ENCODE data around the gene ZNF554. TPM values are rescaled to one million over a fixed set of nuclear protein-coding genes. Genes with fewer than 3 reads are reported as not detected.

ZNF554 gene
- total and polyA plus RNA-seq, 2 donors (not counting 3 experiments of a cell fraction or from before 2014, with no cell fraction given): 1.2 to 1.6 TPM

GRCh38 chr19:2866495-2867024 lies 46.9 kb downstream of the ZNF554 start:
- dilution Hi-C loops (cut with MboI; ENCODE audit: extremely low pct_ligation_motif_present, low sequenced_read_pairs) (no loop called here), intact Hi-C loops (cut with micrococcal nuclease) (no loop called here)
- Histone ChIP-seq H3K9me3 (replicated peaks; ENCODE audit: control insufficient read depth, insufficient read depth, low read length) (no peaks in the 10 kb centered on the region), H3K79me2 (ENCODE audit: control insufficient read depth, insufficient read depth, low read length) (no peaks in the 10 kb centered on the region), H3K4me2 (ENCODE audit: insufficient read depth, low read length) (no peak overlapping the region), H3K36me3 (ENCODE audit: control insufficient read depth in 2 of 2, extremely low read depth in 1 of 2, insufficient read depth in 2 of 2, low read length in 2 of 2) (no peaks in the 10 kb centered on the region), H4K20me1 (replicated peaks; ENCODE audit: control insufficient read depth, extremely low read depth, insufficient read depth, low read length) (no peaks in the 10 kb centered on the region), H2AFZ (ENCODE audit: low read depth, low read length) (no peak overlapping the region), H3K4me3 (replicated peaks in 1 of 3; ENCODE audit: insufficient read depth in 1 of 3, low read depth in 1 of 3, low read length in 3 of 3) (no peak overlapping the region), H3K9me1 (replicated peaks; ENCODE audit: control insufficient read depth, extremely low read depth, insufficient read depth, low read length) (no peaks in the 10 kb centered on the region), H3K9ac (replicated peaks; ENCODE audit: extremely low read depth, insufficient read depth, low read length) (no peak overlapping the region), H3K4me1 (ENCODE audit: control insufficient read depth, extremely low read depth, insufficient read depth, low read length) (no peaks in the 10 kb centered on the region), H3K27me3 (ENCODE audit: control insufficient read depth in 2 of 2, insufficient read depth in 2 of 2, low read length in 2 of 2) (no peaks in the 10 kb centered on the region), H3K27ac (ENCODE audit: insufficient read depth, low read depth, low read length) (no peak overlapping the region)
- ChIA-PET POLR2A (no interaction called here), CTCF (interaction anchor here (1.0 to 1.1 kb wide), 2 partner anchors 17 to 21 kb away, joined by 3 read pairs; no protein-coding TSS in a partner anchor)
- TF ChIP-seq, protein P1, sequence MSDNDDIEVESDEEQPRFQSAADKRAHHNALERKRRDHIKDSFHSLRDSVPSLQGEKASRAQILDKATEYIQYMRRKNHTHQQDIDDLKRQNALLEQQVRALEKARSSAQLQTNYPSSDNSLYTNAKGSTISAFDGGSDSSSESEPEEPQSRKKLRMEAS (IDR thresholded peaks at IDR 0.05; ENCODE audit: insufficient read depth, insufficient read length): no peak
- DNase-seq (ENCODE audit: low read depth, low spot score) (no peak), FAIRE-seq (no peak)
- no TSS peak for BruUV-seq (replicated peaks)

DNA sequence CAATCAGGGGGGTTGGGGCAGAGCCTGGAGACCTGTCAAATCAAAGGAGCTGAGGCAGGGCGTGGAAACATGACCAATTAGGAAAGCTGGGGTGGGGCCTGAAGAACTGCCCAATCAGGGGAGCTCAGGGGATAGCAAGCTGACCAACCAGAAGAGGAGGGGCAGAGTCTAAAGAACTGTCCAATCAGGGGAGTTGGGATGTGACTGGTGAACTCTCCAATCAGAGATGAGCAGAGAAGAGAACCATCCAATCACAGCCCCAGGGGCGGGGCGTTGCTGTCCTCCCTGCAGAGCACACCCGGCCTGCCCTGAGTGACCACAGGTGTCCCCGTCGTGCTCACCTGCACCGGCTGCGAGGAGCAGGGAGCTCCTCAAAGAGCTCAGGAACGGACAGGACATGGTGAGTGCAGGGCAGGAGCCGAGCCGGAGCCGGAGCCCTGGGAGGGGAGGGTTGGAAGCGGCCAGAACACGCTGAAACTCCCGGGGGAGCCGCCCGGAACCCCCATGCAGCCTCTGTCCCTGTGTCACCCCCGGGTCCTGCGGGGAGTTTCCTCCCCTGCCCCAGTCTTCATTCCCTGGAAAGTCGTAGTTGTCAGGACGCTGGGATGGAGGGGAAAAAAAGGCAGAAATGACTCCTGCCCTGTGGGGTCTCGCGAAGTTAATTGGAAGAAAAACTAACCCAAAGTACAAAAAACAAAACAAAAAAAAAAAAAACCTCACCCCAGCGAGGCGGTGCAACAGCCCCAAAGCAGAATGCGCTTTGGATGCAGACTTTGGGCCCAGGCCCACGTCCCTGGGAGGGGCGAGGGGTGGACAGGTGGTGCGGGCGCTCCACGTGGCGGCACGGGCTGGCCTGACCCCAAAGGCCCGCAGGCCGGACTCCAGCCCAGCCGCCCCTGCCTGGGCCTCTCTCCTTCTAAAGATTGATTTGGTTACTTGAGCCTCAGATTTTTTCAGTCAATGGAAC lies 47.6 kb downstream of the ZNF554 start, which contains the start of gene ZNF556:
ZNF556 (plus strand) TSS at position 311 of the 967 bp plus-strand sequence; CDS start at position 398, 87 bp downstream.
- intact Hi-C loops (cut with micrococcal nuclease) (no loop called here), dilution Hi-C loops (cut with MboI; ENCODE audit: extremely low pct_ligation_motif_present, low sequenced_read_pairs) (no loop called here)
- no peaks in the 10 kb centered on the region for H3K9me3 ChIP-seq (replicated peaks; ENCODE audit: control insufficient read depth, insufficient read depth, low read length)
- FAIRE-seq: no peak
- no peak within 1 kb of the TSS for H2AFZ ChIP-seq (ENCODE audit: low read depth, low read length)
- H3K27ac ChIP-seq (ENCODE audit: insufficient read depth, low read depth, low read length): no peak within 1 kb of the TSS
- ChIA-PET CTCF (interaction anchor here (1.0 to 1.1 kb wide), 2 partner anchors 16 to 20 kb away, joined by 3 read pairs; no protein-coding TSS in a partner anchor), POLR2A (no interaction called here)
- no peaks in the 10 kb centered on the region for H3K79me2 ChIP-seq (ENCODE audit: control insufficient read depth, insufficient read depth, low read length)
- no peak for DNase-seq (ENCODE audit: low read depth, low spot score)
- H3K36me3 ChIP-seq (ENCODE audit: control insufficient read depth in 2 of 2, extremely low read depth in 1 of 2, insufficient read depth in 2 of 2, low read length in 2 of 2): no peaks in the 10 kb centered on the region
- no peak within 1 kb of the TSS for H3K9ac ChIP-seq (replicated peaks; ENCODE audit: extremely low read depth, insufficient read depth, low read length)
- TF ChIP-seq POLR2A (IDR thresholded peaks at IDR 0.05; ENCODE audit: low read depth, low read length) (no peak), EZH2 (IDR thresholded peaks at IDR 0.05; ENCODE audit: borderline replicate concordance, low read depth, low read length, severe bottlenecking) (no peak), POLR2AphosphoS5 (IDR thresholded peaks at IDR 0.05; ENCODE audit: insufficient read depth, low read depth, low read length) (no peak), GATA2 (IDR thresholded peaks at IDR 0.05; ENCODE audit: insufficient read depth, insufficient read length, low read depth, low read length) (no peak), JUN (IDR thresholded peaks at IDR 0.05; ENCODE audit: borderline replicate concordance, insufficient read depth, insufficient read length, low read depth) (no peak), MYC (IDR thresholded peaks at IDR 0.05; ENCODE audit: low read depth, low read length) (no peak), FOS (IDR thresholded peaks at IDR 0.05; ENCODE audit: borderline replicate concordance, insufficient read depth, low read length) (no peak)
- TF ChIP-seq, protein P1 (IDR thresholded peaks at IDR 0.05; ENCODE audit: insufficient read depth, insufficient read length): no peak
- TF ChIP-seq, protein P2, sequence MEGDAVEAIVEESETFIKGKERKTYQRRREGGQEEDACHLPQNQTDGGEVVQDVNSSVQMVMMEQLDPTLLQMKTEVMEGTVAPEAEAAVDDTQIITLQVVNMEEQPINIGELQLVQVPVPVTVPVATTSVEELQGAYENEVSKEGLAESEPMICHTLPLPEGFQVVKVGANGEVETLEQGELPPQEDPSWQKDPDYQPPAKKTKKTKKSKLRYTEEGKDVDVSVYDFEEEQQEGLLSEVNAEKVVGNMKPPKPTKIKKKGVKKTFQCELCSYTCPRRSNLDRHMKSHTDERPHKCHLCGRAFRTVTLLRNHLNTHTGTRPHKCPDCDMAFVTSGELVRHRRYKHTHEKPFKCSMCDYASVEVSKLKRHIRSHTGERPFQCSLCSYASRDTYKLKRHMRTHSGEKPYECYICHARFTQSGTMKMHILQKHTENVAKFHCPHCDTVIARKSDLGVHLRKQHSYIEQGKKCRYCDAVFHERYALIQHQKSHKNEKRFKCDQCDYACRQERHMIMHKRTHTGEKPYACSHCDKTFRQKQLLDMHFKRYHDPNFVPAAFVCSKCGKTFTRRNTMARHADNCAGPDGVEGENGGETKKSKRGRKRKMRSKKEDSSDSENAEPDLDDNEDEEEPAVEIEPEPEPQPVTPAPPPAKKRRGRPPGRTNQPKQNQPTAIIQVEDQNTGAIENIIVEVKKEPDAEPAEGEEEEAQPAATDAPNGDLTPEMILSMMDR (IDR thresholded peaks at IDR 0.05; ENCODE audit: extremely low read depth in 1 of 2, insufficient read depth in 1 of 2, low read depth in 1 of 2, low read length in 2 of 2): no peak
- no peaks in the 10 kb centered on the region for H3K4me1 ChIP-seq (ENCODE audit: control insufficient read depth, extremely low read depth, insufficient read depth, low read length)
- H3K27me3 ChIP-seq (ENCODE audit: control insufficient read depth in 2 of 2, insufficient read depth in 2 of 2, low read length in 2 of 2): no peaks in the 10 kb centered on the region
- no peaks in the 10 kb centered on the region for H3K9me1 ChIP-seq (replicated peaks; ENCODE audit: control insufficient read depth, extremely low read depth, insufficient read depth, low read length)
- BruUV-seq (replicated peaks): no TSS peak
- H3K4me2 ChIP-seq (ENCODE audit: insufficient read depth, low read length): no peak within 1 kb of the TSS
- no peaks in the 10 kb centered on the region for H4K20me1 ChIP-seq (replicated peaks; ENCODE audit: control insufficient read depth, extremely low read depth, insufficient read depth, low read length)
- H3K4me3 ChIP-seq (replicated peaks in 1 of 3; ENCODE audit: insufficient read depth in 1 of 3, low read depth in 1 of 3, low read length in 3 of 3): no peak within 1 kb of the TSS

Measured in endothelial cell of umbilical vein (primary cell).